ENCODE results near the gene BCORL1.

- TF ChIP-seq CTCF (conservative IDR thresholded peaks at IDR 0.05; ENCODE audit: low read length), result no peak
- no peak for TF ChIP-seq EZH2phosphoT487 (IDR thresholded peaks at IDR 0.05; ENCODE audit: borderline replicate concordance, low read depth, low read length)
Measured at GRCh38 chrX:130012683-130013082, 30.2 kb downstream of the BCORL1 start.

All from OCI-LY7 (cell line).